ENCODE data around the gene SETD2. TPM values are rescaled to one million over a fixed set of nuclear protein-coding genes. Genes with fewer than 3 reads are reported as not detected.

The SETD2 gene
- total and polyA plus RNA-seq, 9 of the 15 experiments (the other 6 are each of a cell fraction or from before 2014, with no cell fraction given) = 8.2 to 44.0 (median 33.6) TPM

DNA sequence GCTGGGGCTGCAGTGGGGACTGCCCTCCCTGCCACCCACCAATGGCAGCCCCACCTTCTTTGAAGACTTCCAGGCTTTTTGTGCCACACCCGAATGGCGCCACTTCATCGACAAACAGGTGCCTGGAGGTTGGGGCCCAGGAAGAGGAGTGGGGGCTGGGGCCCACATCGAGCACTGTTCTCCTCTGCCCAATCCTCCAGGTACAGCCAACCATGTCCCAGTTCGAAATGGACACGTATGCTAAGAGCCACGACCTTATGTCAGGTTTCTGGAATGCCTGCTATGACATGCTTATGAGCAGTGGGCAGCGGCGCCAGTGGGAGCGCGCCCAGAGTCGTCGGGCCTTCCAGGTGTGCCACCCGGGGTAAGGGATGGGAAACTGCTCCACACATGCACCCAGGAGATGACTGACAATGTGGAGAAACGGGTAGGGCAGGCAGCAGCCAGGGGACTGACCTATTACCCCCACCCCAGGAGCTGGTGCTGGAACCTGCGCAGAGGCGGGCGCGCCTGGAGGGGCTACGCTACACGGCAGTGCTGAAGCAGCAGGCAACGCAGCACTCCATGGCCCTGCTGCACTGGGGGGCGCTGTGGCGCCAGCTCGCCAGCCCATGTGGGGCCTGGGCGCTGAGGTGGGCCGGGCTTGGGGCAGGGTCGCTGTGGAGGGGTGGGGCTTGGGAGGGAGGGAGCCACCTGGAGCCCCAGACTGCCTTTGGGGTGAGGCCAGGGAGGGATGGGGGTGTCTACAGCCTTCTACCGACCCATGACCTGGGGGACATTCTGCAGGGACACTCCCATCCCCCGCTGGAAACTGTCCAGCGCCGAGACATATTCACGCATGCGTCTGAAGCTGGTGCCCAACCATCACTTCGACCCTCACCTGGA is 161.5 kb downstream of the SETD2 start (continued):
- TF ChIP-seq, protein P1, sequence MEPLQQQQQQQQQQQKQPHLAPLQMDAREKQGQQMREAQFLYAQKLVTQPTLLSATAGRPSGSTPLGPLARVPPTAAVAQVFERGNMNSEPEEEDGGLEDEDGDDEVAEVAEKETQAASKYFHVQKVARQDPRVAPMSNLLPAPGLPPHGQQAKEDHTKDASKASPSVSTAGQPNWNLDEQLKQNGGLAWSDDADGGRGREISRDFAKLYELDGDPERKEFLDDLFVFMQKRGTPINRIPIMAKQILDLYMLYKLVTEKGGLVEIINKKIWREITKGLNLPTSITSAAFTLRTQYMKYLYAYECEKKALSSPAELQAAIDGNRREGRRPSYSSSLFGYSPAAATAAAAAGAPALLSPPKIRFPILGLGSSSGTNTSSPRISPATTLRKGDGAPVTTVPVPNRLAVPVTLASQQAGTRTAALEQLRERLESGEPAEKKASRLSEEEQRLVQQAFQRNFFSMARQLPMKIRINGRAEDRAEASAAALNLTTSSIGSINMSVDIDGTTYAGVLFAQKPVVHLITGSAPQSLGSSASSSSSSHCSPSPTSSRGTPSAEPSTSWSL (CRISPR knock-in tag; IDR thresholded peaks at IDR 0.05; ENCODE audit: borderline replicate concordance) = no peak
- TF ChIP-seq ZNF12 (CRISPR knock-in tag; IDR thresholded peaks at IDR 0.05) = no peak
- TF ChIP-seq ZSCAN32 (CRISPR knock-in tag; IDR thresholded peaks at IDR 0.05) = no peak
- no peak for TF ChIP-seq TCFL5 (CRISPR knock-in tag; conservative IDR thresholded peaks at IDR 0.05)
- TF ChIP-seq, protein P2, sequence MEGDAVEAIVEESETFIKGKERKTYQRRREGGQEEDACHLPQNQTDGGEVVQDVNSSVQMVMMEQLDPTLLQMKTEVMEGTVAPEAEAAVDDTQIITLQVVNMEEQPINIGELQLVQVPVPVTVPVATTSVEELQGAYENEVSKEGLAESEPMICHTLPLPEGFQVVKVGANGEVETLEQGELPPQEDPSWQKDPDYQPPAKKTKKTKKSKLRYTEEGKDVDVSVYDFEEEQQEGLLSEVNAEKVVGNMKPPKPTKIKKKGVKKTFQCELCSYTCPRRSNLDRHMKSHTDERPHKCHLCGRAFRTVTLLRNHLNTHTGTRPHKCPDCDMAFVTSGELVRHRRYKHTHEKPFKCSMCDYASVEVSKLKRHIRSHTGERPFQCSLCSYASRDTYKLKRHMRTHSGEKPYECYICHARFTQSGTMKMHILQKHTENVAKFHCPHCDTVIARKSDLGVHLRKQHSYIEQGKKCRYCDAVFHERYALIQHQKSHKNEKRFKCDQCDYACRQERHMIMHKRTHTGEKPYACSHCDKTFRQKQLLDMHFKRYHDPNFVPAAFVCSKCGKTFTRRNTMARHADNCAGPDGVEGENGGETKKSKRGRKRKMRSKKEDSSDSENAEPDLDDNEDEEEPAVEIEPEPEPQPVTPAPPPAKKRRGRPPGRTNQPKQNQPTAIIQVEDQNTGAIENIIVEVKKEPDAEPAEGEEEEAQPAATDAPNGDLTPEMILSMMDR (IDR thresholded peaks at IDR 0.05 in 2 of 3, conservative IDR thresholded peaks at IDR 0.05 in 1 of 3; ENCODE audit: insufficient read depth in 2 of 3, low read depth in 1 of 3, low read length in 3 of 3) = peak; percentile 21 to 37 (median 23); a peak in 3 of 6 replicates
- peak; percentile 55; the same call in 1 of the 2 replicates for TF ChIP-seq ZBTB7A (IDR thresholded peaks at IDR 0.05; ENCODE audit: borderline replicate concordance, control insufficient read depth, low read depth, low read length)
- peak; percentile 57 for TF ChIP-seq POLR2G (IDR thresholded peaks at IDR 0.05; ENCODE audit: low read depth, low read length)
- no peak for TF ChIP-seq NFE2L1 (tag; IDR thresholded peaks at IDR 0.05; ENCODE audit: borderline replicate concordance, low read depth)
- TF ChIP-seq, protein P3, sequence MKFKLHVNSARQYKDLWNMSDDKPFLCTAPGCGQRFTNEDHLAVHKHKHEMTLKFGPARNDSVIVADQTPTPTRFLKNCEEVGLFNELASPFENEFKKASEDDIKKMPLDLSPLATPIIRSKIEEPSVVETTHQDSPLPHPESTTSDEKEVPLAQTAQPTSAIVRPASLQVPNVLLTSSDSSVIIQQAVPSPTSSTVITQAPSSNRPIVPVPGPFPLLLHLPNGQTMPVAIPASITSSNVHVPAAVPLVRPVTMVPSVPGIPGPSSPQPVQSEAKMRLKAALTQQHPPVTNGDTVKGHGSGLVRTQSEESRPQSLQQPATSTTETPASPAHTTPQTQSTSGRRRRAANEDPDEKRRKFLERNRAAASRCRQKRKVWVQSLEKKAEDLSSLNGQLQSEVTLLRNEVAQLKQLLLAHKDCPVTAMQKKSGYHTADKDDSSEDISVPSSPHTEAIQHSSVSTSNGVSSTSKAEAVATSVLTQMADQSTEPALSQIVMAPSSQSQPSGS (CRISPR knock-in tag; IDR thresholded peaks at IDR 0.05) = no peak
- TF ChIP-seq GABPB1 (CRISPR knock-in tag; IDR thresholded peaks at IDR 0.05) = no peak
- no peak for TF ChIP-seq MEF2A (IDR thresholded peaks at IDR 0.05; ENCODE audit: control insufficient read depth, low read depth, low read length)
- TF ChIP-seq, protein P4, sequence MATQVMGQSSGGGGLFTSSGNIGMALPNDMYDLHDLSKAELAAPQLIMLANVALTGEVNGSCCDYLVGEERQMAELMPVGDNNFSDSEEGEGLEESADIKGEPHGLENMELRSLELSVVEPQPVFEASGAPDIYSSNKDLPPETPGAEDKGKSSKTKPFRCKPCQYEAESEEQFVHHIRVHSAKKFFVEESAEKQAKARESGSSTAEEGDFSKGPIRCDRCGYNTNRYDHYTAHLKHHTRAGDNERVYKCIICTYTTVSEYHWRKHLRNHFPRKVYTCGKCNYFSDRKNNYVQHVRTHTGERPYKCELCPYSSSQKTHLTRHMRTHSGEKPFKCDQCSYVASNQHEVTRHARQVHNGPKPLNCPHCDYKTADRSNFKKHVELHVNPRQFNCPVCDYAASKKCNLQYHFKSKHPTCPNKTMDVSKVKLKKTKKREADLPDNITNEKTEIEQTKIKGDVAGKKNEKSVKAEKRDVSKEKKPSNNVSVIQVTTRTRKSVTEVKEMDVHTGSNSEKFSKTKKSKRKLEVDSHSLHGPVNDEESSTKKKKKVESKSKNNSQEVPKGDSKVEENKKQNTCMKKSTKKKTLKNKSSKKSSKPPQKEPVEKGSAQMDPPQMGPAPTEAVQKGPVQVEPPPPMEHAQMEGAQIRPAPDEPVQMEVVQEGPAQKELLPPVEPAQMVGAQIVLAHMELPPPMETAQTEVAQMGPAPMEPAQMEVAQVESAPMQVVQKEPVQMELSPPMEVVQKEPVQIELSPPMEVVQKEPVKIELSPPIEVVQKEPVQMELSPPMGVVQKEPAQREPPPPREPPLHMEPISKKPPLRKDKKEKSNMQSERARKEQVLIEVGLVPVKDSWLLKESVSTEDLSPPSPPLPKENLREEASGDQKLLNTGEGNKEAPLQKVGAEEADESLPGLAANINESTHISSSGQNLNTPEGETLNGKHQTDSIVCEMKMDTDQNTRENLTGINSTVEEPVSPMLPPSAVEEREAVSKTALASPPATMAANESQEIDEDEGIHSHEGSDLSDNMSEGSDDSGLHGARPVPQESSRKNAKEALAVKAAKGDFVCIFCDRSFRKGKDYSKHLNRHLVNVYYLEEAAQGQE (IDR thresholded peaks at IDR 0.05; ENCODE audit: borderline replicate concordance) = peak; percentile 20; the same call in 1 of the 2 replicates
- TF ChIP-seq, protein P4 (CRISPR knock-in tag; IDR thresholded peaks at IDR 0.05; ENCODE audit: low read depth) = no peak
